RWPE2 (cell line): ENCODE results near the gene RPL4.
"Not testable (repeated sequence)": the region's sequence is repeated elsewhere in the genome, so short reads cannot be mapped to it uniquely, and the experiment has no call there.

Source experiments
- ATAC-seq: fragments of 200-7000 bp; cut with Tn5 transposase; 3 replicates; pipeline ENCODE4 v1.9.1; 2021; ENCODE audit warnings: low read depth
- DNase-seq: peaks from one replicate; pipeline ENCODE4 v3.0.0-alpha.2; 2020; ENCODE audit warnings: low spot score
- H3K27ac ChIP-seq: fragments of 450-650 bp; 2 replicates; pipeline ENCODE4 v1.5.1; 2017; ENCODE audit warnings: mild to moderate bottlenecking; ENCODE audit not compliant: poor library complexity, severe bottlenecking
- H3K27me3 ChIP-seq: fragments of 250-450 bp; sonication (Bioruptor Pico); 2 replicates; pipeline ENCODE4 v1.5.1; 2021; ENCODE audit warnings: mild to moderate bottlenecking, moderate library complexity; ENCODE audit not compliant: insufficient read depth, poor library complexity, severe bottlenecking
- H3K36me3 ChIP-seq: fragments of 250-450 bp; sonication (Bioruptor Pico); 2 replicates; pipeline ENCODE4 v1.5.1; 2020; ENCODE audit warnings: low read depth, mild to moderate bottlenecking, moderate library complexity
- H3K4me1 ChIP-seq: fragments of 250-450 bp; sonication (Bioruptor Pico); 2 replicates; pipeline ENCODE4 v1.5.1; 2021; ENCODE audit warnings: mild to moderate bottlenecking, moderate library complexity; ENCODE audit not compliant: insufficient read depth, poor library complexity, severe bottlenecking
- H3K4me3 ChIP-seq: fragments of 250-450 bp; sonication (Bioruptor Pico); 2 replicates; pipeline ENCODE4 v1.5.1; 2021; ENCODE audit warnings: mild to moderate bottlenecking, moderate library complexity; ENCODE audit not compliant: severe bottlenecking
- H3K9me3 ChIP-seq: fragments of 250-450 bp; sonication (Bioruptor Pico); 2 replicates; pipeline ENCODE4 v1.5.1; 2021; ENCODE audit warnings: mild to moderate bottlenecking, moderate library complexity; ENCODE audit not compliant: severe bottlenecking
- CTCF ChIP-seq: fragments of 450-650 bp; IDR thresholded peaks from one replicate; pipeline ENCODE4 v1.5.1; 2017; ENCODE audit warnings: mild to moderate bottlenecking, moderate library complexity; ENCODE audit not compliant: poor library complexity, severe bottlenecking

The RPL4 gene

GRCh38 chr15:66505430-66505811 is 766 bp upstream of the RPL4 start:
- Histone ChIP-seq H3K4me1 (peaks cover 14% of the 10 kb centered on the region), H3K27me3 (no peaks in the 10 kb centered on the region), H3K36me3 (peaks cover 59% of the 10 kb centered on the region), H3K9me3 (no peaks in the 10 kb centered on the region), H3K4me3 (peak overlapping the region; percentile 85), H3K27ac (peak overlapping the region; percentile 87)
- DNase-seq = no peak
- no peak for TF ChIP-seq CTCF
- ATAC-seq = peak; percentile 49

- peak overlapping the region; percentile 87 for H3K27ac ChIP-seq
- ATAC-seq (no peak), DNase-seq (no peak)
- no peaks in the 10 kb centered on the region for H3K27me3 ChIP-seq
- no peaks in the 10 kb centered on the region for H3K9me3 ChIP-seq
- peak overlapping the region; percentile 85 for H3K4me3 ChIP-seq
- peaks cover 65% of the 10 kb centered on the region for H3K36me3 ChIP-seq
- peaks cover 14% of the 10 kb centered on the region for H3K4me1 ChIP-seq
- no peak for TF ChIP-seq CTCF
Observed at GRCh38 chr15:66503780-66504562, 684 bp downstream of the RPL4 start.

GRCh38 chr15:66503041-66503648 is 1.5 kb downstream of the RPL4 start:
- H3K4me1 ChIP-seq = peaks cover 14% of the 10 kb centered on the region
- peak overlapping the region; percentile 87 for H3K27ac ChIP-seq
- ATAC-seq, H3K9me3 ChIP-seq, H3K27me3 ChIP-seq, DNase-seq: not testable (repeated sequence)
- H3K4me3 ChIP-seq = peak overlapping the region; percentile 85
- H3K36me3 ChIP-seq = peaks cover 65% of the 10 kb centered on the region

- Histone ChIP-seq H3K9me3 (no peaks in the 10 kb centered on the region), H3K36me3 (peaks cover 65% of the 10 kb centered on the region), H3K4me3 (peak overlapping the region; percentile 85), H3K4me1 (peaks cover 14% of the 10 kb centered on the region), H3K27me3 (no peaks in the 10 kb centered on the region), H3K27ac (peak overlapping the region; percentile 87)
- no peak for TF ChIP-seq CTCF
- ATAC-seq = no peak
- no peak for DNase-seq
Observed at GRCh38 chr15:66502491-66502890, 2.2 kb downstream of the RPL4 start.

- not testable (repeated sequence) for H3K4me1 ChIP-seq, H3K27me3 ChIP-seq, H3K9me3 ChIP-seq, H3K4me3 ChIP-seq, ATAC-seq
- H3K36me3 ChIP-seq = peaks cover 73% of the 10 kb centered on the region
- peak overlapping the region; percentile 87 for H3K27ac ChIP-seq
- peak; percentile 40 for DNase-seq
Observed at GRCh38 chr15:66500346-66500745, 4.3 kb downstream of the RPL4 start.
